ENCODE measurements around the gene TMC3.

Gene TMC3

GRCh38 chr15:81297603-81298575 is 76.1 kb downstream of the TMC3 start:
- DNase-seq (ENCODE audit: low spot score) = no peak

GRCh38 chr15:81297147-81297572 is 76.9 kb downstream of the TMC3 start:
- DNase-seq (ENCODE audit: low spot score) = no peak

- no peak for DNase-seq (ENCODE audit: low spot score)
Measured at GRCh38 chr15:81296673-81297072, 77.3 kb downstream of the TMC3 start.

- no peak for DNase-seq (ENCODE audit: low spot score)
Measured at GRCh38 chr15:81296186-81296585, 77.8 kb downstream of the TMC3 start.

GRCh38 chr15:81295486-81296121 is 78.4 kb downstream of the TMC3 start:
- no peak for DNase-seq (ENCODE audit: low spot score)

- DNase-seq (ENCODE audit: low spot score) = no peak
Measured at GRCh38 chr15:81294516-81294880, 79.5 kb downstream of the TMC3 start.

GRCh38 chr15:81293728-81294515 is 80.1 kb downstream of the TMC3 start:
- DNase-seq (ENCODE audit: low spot score) = no peak

- no peak for DNase-seq (ENCODE audit: low spot score)
Measured at GRCh38 chr15:81292523-81293001, 81.5 kb downstream of the TMC3 start.

GRCh38 chr15:81291916-81292522 is 82.0 kb downstream of the TMC3 start:
- DNase-seq (ENCODE audit: low spot score) = no peak

GRCh38 chr15:81289910-81290309 is 84.1 kb downstream of the TMC3 start:
- DNase-seq (ENCODE audit: low spot score) = no peak

- no peak for DNase-seq (ENCODE audit: low spot score)
Measured at GRCh38 chr15:81288616-81289015, 85.4 kb downstream of the TMC3 start.

- no peak for DNase-seq (ENCODE audit: low spot score)
Measured at GRCh38 chr15:81288040-81288439, 86.0 kb downstream of the TMC3 start.

- no peak for DNase-seq (ENCODE audit: low spot score)
Measured at GRCh38 chr15:81286621-81287121, 87.3 kb downstream of the TMC3 start.

- DNase-seq (ENCODE audit: low spot score) = no peak
Measured at GRCh38 chr15:81285461-81285860, 88.6 kb downstream of the TMC3 start.

- DNase-seq (ENCODE audit: low spot score) = no peak
Measured at GRCh38 chr15:81284256-81285031, 89.6 kb downstream of the TMC3 start.

GRCh38 chr15:81282911-81283310 is 91.1 kb downstream of the TMC3 start:
- DNase-seq (ENCODE audit: low spot score) = no peak

- no peak for DNase-seq (ENCODE audit: low spot score)
Measured at GRCh38 chr15:81282606-81282895, 91.5 kb downstream of the TMC3 start.

- no peak for DNase-seq (ENCODE audit: low spot score)
Measured at GRCh38 chr15:81281766-81282605, 92.0 kb downstream of the TMC3 start.

GRCh38 chr15:81281456-81281735 is 92.6 kb downstream of the TMC3 start:
- DNase-seq (ENCODE audit: low spot score) = no peak

All from hematopoietic multipotent progenitor cell treated with erythropoietin and hydrocortisone succinate and interleukin-3 and kit ligand, for 17 days (in vitro differentiated cells).